DMS153 treated with DMSO at 0.1 percent for 48 hours (cell line): ENCODE data around the gene CDC42EP1.
"Not testable (repeated sequence)": the region's sequence is repeated elsewhere in the genome, so short reads cannot be mapped to it uniquely, and the experiment has no call there.

ENCODE experiments used
- DNase-seq: peaks from one replicate; lab custom pipeline; 2025; ENCODE audit not compliant: unreplicated experiment; lab: John Stamatoyannopoulos, UW

The CDC42EP1 gene

DNA sequence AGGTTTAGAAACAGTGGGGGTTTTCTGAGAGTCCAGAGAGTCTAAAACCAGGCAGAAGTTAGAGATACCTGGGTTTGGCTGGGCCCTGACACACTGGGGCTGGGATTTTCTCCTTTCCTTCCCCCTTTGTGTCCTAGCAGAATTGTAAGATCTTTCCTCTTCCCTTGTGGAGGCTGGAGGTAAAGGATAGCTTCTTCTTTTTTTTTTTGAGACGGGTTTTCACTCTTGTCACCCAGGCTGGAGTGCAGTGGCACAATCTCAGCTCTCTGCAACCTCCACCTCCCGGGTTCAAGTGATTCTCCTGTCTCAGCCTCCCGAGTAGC lies 49.8 kb downstream of the CDC42EP1 start:
- DNase-seq = not testable (repeated sequence)

GRCh38 chr22:37610480-37611129 lies 50.3 kb downstream of the CDC42EP1 start:
- DNase-seq = no peak

DNA sequence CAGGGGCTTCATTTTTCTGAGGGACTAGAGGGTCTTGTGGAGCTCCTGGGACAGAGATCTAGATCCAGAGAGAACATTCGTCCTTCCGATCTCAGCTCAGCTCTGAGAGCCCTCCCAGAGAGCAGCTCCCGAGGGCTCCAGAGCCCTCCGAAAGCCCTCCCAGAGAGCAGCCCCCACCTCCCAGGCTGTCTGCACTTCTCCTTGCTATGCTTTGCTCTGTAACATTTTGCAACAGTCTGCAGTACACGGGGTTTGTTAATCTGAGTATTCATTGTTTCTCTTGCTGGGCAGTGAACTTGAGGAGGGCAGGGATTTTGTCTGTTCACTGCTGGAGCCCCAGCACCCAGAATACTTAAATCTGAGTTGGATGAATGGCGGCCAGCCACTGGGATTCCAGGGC lies 50.9 kb downstream of the CDC42EP1 start:
- DNase-seq = no peak

GRCh38 chr22:37616201-37617083 lies 56.2 kb downstream of the CDC42EP1 start:
- DNase-seq = no peak

DNA sequence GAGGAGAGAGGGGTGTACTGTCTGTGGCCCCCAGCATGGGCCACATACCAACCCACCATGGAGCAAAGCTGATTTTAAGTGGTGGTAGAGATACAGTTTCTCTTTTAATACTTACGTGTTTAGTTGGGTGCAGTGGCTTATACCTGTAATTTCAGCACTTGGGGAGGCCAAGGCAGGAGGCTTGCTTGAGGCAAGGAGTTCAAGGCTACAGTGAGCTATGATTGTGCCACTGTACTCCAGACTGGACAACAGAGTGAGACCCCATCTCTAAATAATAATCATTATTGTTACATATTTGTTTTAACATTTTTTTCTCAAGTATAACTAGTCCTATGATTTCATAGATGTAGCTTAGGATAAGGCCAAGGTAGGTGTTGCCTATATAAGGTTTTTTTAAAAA lies 57.2 kb downstream of the CDC42EP1 start:
- DNase-seq = no peak

GRCh38 chr22:37618072-37618656 lies 57.9 kb downstream of the CDC42EP1 start:
- no peak for DNase-seq

DNA sequence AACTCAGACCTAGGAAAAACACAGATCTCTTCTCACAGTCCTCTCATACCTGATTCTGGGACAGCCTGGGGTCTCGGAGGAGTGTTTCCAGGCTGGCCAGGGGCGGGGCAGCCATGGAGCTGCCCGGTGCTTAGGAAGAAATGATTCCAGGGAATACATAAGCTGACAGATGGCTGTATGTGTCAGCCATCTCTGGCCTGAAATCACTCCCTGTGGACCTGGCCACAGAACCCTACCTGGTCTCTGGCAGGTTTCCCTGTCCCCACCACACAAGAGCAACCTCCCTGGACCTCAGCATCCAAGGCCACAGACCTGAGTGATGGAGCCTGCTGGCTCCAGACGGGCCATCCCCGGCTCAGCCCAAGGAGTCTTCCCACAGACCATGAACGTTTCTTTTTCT lies 58.4 kb downstream of the CDC42EP1 start:
- no peak for DNase-seq
